DMS53 treated with DMSO at 0.1 percent for 48 hours (cell line): ENCODE data around the gene SLIT3.
"Not testable (repeated sequence)": the region's sequence is repeated elsewhere in the genome, so short reads cannot be mapped to it uniquely, and the experiment has no call there.

Source experiments
- DNase-seq: peaks from one replicate; lab custom pipeline; 2025; ENCODE audit not compliant: unreplicated experiment; lab: John Stamatoyannopoulos, UW

Gene SLIT3

GRCh38 chr5:168663276-168664004 lies 637.5 kb downstream of the SLIT3 start:
- DNase-seq = no peak

DNA sequence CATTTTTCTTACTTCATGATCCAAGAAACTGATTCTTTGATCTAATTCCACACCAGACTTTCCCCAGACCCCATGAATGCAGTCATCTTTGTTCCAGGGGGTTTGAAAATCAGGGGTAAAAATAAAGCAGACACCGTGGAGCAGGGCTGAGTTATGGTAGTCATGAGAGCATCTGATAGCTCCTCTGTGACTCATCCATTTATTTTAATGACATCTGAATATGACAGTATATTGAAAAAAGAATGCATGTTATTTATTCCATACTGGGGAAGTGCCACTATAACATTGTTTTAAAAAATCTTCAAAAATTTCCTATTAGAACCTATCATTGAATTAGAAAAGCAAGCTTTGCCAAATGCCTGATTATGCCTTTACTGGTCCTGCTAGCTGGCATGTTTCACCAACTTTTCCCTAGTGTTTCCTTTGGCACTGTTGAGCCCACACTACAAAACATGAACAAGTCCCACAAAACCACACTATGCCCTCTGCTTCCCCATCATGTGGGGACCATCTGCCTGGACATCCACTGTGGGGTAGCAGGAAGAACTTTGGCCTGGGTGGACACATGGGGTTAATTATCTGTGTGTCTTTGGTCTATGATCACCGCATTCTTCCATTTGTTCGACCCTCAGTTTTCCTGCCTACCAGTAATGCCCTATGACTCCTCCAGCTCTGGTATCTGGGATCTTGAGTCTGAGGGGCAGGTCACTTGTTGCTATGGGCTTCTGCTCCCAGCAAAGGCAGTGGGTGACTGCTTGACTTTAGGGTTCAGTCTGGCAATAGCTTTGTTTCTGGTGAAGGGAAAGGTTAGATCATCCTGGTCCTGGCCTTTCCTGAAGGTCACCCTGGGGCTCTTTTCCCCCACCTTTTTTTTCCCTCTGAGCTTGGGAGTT lies 639.1 kb downstream of the SLIT3 start:
- no peak for DNase-seq

DNA sequence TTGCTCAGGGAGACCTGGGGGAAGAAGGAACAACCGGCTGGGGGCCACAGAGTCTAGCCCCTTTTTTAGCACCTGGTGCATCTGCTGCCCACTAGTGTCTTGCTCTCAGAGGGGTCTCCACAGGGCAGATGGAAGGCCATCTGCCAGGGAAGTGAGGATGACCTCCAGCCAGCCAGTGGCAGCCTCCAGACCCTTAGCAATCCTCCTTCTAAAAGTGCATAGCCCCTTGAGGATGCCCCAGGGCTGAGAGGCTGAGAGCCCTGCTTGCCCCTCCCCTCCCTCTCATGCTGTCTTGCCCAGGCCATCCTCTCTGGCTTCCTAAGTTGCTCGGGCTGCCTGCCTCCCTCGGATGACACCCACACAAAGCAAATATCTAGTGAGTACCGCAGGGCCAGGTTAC lies 640.2 kb downstream of the SLIT3 start:
- DNase-seq = no peak

DNA sequence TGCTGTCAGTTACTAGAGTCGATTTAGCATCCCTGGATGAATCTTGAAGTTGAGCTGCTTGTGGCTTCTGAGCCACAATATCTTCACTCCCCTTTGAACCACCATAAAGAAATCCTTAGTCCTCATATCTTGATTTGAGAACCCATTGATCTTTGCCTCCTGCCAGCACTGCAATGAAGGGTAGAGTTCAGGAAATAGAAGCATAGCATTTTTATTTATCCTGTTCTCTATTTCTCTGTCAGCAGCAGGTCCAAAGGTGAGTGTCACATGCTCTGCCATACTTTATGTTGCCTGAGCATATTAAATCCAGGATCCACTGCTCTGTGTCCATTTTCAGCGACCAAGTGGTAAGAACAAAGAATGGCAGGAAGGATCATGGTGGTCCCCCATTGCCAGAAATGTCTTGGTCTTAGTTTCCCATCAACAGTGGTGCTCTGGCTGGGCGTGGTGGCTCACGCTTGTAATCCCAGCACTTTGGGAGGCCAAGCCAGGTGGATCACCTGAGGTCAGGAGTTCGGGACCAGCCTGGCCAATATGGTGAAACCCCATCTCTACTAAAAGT lies 641.6 kb downstream of the SLIT3 start:
- no peak for DNase-seq

DNA sequence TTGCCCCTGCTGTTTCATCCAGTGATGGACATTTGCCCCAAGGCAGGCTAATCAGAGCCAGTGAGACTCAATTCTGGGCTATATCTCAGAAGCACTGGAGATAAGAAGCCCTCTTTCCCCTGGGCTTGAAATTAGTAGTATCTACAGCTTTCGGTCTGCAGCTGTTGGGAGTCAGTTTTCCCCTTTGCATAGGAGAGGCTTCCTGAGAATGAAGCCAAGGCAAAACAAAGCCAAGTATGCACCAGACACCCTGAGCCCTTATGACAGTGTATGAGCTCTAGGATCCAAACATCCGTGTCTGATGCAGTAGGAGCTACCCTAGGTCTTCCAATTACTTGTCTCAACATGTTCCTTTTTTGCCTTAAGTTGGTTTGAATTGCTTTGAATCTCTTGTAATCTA lies 642.5 kb downstream of the SLIT3 start:
- DNase-seq = no peak

- DNase-seq = no peak
Observed at GRCh38 chr5:168656633-168657032, 644.3 kb downstream of the SLIT3 start.

DNA sequence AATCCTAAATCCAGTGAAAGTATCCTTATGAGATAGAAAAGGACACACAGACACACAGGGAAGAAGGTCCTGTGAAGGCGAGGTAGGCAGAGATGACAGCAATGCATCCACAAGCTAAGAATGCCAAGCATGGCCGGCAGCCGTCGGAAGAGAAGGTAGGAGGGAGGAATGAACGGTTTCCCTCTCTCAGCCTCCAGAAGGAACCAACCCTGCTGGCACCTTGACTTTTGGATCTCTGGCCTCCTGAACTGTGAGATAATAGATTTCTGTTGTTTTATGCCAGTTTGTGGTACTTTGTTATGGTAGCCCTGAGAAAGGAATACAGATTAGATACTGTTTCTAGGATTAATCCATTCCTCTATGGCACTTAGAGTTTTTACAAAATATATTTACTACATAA lies 645.6 kb downstream of the SLIT3 start:
- no peak for DNase-seq

GRCh38 chr5:168654211-168654721 lies 646.7 kb downstream of the SLIT3 start:
- DNase-seq = no peak

DNA sequence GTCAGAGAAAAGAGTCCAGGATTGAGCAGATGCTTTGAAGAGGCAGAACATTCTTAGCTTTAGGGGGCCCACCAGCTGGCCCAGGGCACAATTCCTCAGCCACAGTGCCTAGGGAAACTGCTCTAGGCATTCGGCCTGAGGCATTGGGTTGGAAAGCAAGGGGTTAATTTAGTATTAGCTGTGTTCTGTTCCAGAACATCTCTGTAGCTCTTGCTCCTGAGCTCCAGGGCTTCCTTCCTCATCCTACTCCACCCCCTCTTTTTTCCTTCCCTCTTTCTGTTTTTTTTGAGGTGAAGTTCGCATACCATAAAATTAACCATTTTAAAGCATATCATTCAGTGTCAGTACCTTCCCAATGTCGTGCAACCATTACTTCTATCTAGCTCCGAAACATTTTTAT lies 647.3 kb downstream of the SLIT3 start:
- DNase-seq = no peak

- no peak for DNase-seq
Observed at GRCh38 chr5:168651648-168652047, 649.3 kb downstream of the SLIT3 start.

DNA sequence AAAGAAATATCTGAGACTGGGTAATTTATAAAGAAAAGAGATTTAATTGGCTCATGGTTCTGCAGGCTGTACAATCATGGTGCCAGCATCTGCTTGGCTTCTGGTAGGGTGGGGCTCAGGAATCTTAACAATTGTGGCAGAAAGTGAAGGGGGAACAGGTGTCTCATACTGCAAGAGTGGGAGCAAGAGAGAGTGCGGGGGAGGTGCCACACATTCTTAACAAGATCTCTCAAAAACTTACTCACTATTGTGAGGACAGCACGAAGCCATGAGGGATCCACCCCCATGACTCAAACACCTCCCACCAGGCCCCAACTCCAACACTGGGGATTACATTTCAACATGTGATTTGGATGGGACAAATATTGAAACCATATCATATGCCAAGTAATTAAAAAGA lies 651.6 kb downstream of the SLIT3 start:
- no peak for DNase-seq

DNA sequence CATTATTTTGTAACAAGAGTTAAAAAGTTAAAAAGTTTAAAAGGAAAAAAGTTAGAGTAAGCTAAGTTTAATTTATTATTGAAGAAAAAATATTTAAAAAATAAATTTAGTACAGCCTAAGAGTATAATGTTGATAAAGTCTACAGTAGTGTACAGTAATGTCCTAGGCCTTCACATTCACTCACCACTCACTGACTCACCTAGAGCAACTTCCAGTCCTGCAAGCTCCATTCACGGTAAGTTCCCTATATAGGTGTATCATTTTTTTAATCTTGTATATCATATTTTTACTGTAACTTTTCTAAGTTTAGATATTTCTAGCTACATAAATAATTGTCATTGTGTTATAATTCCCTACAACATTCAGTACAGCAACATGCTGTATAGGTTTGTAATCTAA lies 652.4 kb downstream of the SLIT3 start:
- no peak for DNase-seq

GRCh38 chr5:168648016-168648415 lies 652.9 kb downstream of the SLIT3 start:
- no peak for DNase-seq

GRCh38 chr5:168647083-168647482 lies 653.9 kb downstream of the SLIT3 start:
- no peak for DNase-seq

- no peak for DNase-seq
Observed at GRCh38 chr5:168646335-168646734, 654.6 kb downstream of the SLIT3 start.

- DNase-seq = no peak
Observed at GRCh38 chr5:168645195-168645594, 655.7 kb downstream of the SLIT3 start.

- no peak for DNase-seq
Observed at GRCh38 chr5:168642019-168642418, 658.9 kb downstream of the SLIT3 start.

GRCh38 chr5:168638846-168639245 lies 662.1 kb downstream of the SLIT3 start:
- DNase-seq = not testable (repeated sequence)

- DNase-seq = no peak
Observed at GRCh38 chr5:168637793-168638192, 663.1 kb downstream of the SLIT3 start.

DNA sequence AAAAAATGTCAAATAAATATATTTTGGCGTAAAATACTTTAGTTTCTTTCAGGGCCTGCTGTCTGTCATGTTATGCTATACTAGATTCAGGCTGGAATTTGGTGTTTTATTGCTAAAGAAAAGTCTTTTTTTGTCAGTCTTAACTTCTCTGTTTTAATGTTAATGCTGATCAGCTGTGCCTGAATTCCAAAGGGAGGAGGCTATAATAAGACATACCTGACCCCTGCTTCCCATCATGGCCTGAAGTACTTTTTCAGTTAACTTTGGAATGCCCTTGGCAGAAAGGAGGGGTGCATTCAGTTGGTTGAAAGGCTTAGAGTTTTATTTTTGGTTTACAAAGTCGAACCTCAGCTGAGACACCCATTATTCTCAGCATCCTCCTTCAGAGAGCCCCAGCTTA lies 663.7 kb downstream of the SLIT3 start:
- no peak for DNase-seq

GRCh38 chr5:168630958-168631357 lies 670.0 kb downstream of the SLIT3 start:
- not testable (repeated sequence) for DNase-seq

GRCh38 chr5:168624850-168625364 lies 676.0 kb downstream of the SLIT3 start:
- DNase-seq = no peak
